Thoracic aorta (tissue), 2 donors: Measurements from ENCODE around the gene PHF2. TPM values are rescaled to one million over a fixed set of nuclear protein-coding genes. Genes with fewer than 3 reads are reported as not detected.

ENCODE experiments used
- ATAC-seq: fragments of 150-250 bp; one replicate; pipeline ENCODE4 v1.8.0; 2017; ENCODE audit warnings: low read depth; ENCODE audit not compliant: insufficient number of reproducible peaks, low FRiP score
- DNase-seq: peaks from one replicate; pipeline ENCODE4 v3.0.0-alpha.2; 2020; ENCODE audit warnings: low spot score
- H3K27ac ChIP-seq, 2 donors: fragments of 200-600 bp; sonication (generic); 1 replicate in 1 of 2; 2 replicates in 1 of 2; pipeline ENCODE4 v1.5.1; 2016; ENCODE audit warnings: mild to moderate bottlenecking in 2 of 2, moderate library complexity in 2 of 2
- H3K27me3 ChIP-seq: fragments of 200-600 bp; sonication (generic); replicated peaks from 2 replicates; pipeline ENCODE4 v1.6.0; 2016; ENCODE audit warnings: mild to moderate bottlenecking; ENCODE audit not compliant: insufficient read depth
- H3K36me3 ChIP-seq: fragments of 200-600 bp; sonication (generic); one replicate; pipeline ENCODE4 v1.5.1; 2016
- H3K4me1 ChIP-seq, 2 donors: fragments of 200-600 bp; sonication (generic); 1 replicate in 1 of 2; 2 replicates in 1 of 2; pipeline versions ENCODE4 v1.5.1 to v1.6.0; 2016; ENCODE audit warnings: low read depth in 2 of 2, mild to moderate bottlenecking in 1 of 2; ENCODE audit not compliant: control insufficient read depth in 1 of 2
- H3K4me3 ChIP-seq: fragments of 200-600 bp; sonication (generic); 2 replicates; pipeline ENCODE4 v1.5.1; 2016; ENCODE audit warnings: mild to moderate bottlenecking
- H3K9me3 ChIP-seq: fragments of 200-600 bp; sonication (generic); 2 replicates; pipeline ENCODE4 v1.5.1; 2016
- total RNA-seq, 2 donors: library from RNA; depleted of rRNA; stranded (reverse); fragments of >200 nt; gene quantifications; one replicate each; pipeline versions ENCODE4 v1.1.0 to v1.2.3, GENCODE V29; 2016
- TF ChIP-seq, protein P1 (sequence below): fragments of 200-600 bp; sonication (generic); IDR thresholded peaks from one replicate; pipeline ENCODE4 v1.5.1; 2019; ENCODE audit warnings: antibody characterized with exemption

Gene PHF2
- total RNA-seq, 2 donors from 2014 or later: 29.9 to 36.6 TPM

DNA sequence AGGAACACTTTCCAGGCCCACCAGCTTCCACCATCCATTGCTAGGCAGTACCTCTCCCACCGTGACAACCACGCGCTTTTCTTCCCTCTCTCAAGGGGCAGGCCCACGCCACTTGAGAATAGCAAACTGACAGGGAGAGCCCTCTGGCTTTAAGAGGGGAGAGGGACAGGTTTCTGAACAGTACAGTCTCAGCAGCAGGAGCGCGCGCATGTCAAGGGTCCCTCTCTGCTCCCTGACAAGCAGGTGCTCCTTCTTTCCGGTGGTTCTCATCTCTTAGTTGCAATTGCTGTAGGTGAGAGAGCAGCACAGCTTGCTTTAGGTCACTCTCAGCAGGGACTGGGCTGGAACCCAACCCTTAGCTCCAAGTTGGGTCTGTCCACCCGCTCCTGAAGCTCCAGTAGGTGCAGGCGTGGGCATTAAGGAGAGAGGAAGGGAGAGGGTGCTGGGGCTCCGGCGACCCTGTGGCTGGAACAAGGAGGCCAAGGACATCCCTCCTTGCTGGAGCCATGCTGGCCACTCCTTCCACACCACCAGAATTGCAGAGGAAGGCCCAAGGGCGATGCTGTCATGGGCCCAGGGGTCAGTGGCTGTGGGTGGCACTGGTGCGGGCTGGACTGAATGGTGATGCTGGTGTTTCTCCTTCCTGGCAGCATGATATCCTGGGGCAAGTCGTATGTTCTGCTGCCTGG is 9.0 kb upstream of the PHF2 start:
- TF ChIP-seq, protein P1, sequence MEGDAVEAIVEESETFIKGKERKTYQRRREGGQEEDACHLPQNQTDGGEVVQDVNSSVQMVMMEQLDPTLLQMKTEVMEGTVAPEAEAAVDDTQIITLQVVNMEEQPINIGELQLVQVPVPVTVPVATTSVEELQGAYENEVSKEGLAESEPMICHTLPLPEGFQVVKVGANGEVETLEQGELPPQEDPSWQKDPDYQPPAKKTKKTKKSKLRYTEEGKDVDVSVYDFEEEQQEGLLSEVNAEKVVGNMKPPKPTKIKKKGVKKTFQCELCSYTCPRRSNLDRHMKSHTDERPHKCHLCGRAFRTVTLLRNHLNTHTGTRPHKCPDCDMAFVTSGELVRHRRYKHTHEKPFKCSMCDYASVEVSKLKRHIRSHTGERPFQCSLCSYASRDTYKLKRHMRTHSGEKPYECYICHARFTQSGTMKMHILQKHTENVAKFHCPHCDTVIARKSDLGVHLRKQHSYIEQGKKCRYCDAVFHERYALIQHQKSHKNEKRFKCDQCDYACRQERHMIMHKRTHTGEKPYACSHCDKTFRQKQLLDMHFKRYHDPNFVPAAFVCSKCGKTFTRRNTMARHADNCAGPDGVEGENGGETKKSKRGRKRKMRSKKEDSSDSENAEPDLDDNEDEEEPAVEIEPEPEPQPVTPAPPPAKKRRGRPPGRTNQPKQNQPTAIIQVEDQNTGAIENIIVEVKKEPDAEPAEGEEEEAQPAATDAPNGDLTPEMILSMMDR: no peak
- H3K4me3 ChIP-seq: peak overlapping the region; percentile 87
- H3K27ac ChIP-seq: peak overlapping the region; percentile 93 to 99
- H3K4me1 ChIP-seq: peaks cover 9 to 14% of the 10 kb centered on the region in 2 donors
- H3K36me3 ChIP-seq: peaks cover 21% of the 10 kb centered on the region
- DNase-seq (no peak), ATAC-seq (no peak)
- no peaks in the 10 kb centered on the region for H3K27me3 ChIP-seq
- no peaks in the 10 kb centered on the region for H3K9me3 ChIP-seq

DNA sequence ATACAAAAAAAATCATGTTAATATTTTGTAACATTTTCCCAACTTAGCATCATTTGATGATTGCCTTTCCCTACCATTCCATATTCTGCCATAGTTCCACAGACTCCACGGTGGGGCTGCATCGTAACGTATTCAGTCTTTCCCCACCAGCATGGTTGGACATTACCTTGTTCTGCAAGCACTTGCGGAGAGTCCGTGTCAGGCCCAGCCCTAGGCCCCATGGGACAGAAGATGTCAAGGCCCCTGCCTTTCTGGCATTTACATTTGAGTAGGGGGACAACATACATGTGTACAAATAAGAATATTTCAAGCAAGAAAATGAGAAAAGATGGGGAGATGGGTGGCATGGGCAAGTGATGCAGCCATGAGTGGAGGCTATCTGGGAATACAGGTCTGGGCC is 8.2 kb upstream of the PHF2 start:
- DNase-seq (no peak), ATAC-seq (no peak)
- H3K36me3 ChIP-seq: peaks cover 15% of the 10 kb centered on the region
- H3K4me1 ChIP-seq: peaks cover 9 to 14% of the 10 kb centered on the region in 2 donors
- TF ChIP-seq, protein P1: no peak
- no peaks in the 10 kb centered on the region for H3K27me3 ChIP-seq
- H3K9me3 ChIP-seq: no peaks in the 10 kb centered on the region
- H3K27ac ChIP-seq: peak overlapping the region in 1 of 2 donors; percentile 93
- no peak overlapping the region for H3K4me3 ChIP-seq

DNA sequence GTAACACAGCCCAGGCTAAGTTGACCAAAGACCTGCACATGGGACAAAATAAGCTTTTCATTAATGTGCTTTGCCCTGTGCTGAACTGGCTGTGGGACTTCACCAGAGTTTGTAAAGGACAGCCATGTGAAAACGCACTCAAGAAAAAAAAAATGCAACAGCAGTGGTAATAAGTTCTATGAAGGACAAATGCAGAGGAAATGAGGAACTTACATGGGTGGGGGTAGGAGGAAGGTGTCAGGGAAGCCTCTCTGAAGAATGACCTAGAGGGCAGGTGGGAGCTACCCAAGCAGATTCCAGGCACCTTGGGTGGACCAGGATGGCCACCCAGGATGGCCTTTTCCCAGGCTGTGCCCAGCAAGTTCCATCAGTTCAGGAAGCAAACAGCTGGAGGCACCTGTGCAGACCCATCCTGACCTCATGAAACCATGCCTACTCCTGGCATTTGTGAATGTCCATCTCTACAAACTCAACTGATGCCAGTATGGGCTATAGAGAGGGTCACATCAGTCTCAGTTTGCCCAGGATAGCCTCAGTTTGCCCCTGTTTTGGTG is 6.7 kb upstream of the PHF2 start:
- no peak for ATAC-seq
- H3K27me3 ChIP-seq: no peaks in the 10 kb centered on the region

DNA sequence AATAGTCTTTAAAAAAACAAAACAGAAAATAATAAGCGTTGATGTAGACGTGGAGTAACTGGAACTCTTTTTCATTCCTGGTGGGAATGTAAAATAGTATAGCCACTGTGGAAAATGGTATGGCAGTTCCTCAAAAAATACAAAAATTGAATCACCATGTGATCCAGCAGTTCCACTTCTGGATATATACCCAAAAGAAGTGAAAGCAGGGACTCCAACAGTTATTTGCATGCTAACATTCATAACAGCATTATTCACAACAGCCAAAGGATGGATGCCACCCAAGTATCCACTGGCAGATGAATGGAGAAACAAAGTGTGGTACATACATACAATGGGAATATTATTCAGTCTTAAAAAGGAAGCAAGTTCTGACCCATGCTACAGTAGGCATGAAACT is 4.2 kb upstream of the PHF2 start:
- TF ChIP-seq, protein P1: no peak
- H3K4me1 ChIP-seq: peaks cover 12 to 22% of the 10 kb centered on the region in 2 donors
- H3K27me3 ChIP-seq: no peaks in the 10 kb centered on the region
- no peak for ATAC-seq
- no peaks in the 10 kb centered on the region for H3K36me3 ChIP-seq
- H3K9me3 ChIP-seq: no peaks in the 10 kb centered on the region
- no peak for DNase-seq
- no peak overlapping the region for H3K4me3 ChIP-seq
- H3K27ac ChIP-seq: no peak overlapping the region

More for the DNA sequence above, 6.7 kb upstream of the PHF2 start:
- Histone ChIP-seq H3K4me1 (peaks cover 9 to 21% of the 10 kb centered on the region in 2 donors), H3K36me3 (peaks cover 2% of the 10 kb centered on the region), H3K9me3 (no peaks in the 10 kb centered on the region), H3K27ac (no peak overlapping the region), H3K4me3 (no peak overlapping the region)
- DNase-seq: no peak
- TF ChIP-seq, protein P1: no peak

DNA sequence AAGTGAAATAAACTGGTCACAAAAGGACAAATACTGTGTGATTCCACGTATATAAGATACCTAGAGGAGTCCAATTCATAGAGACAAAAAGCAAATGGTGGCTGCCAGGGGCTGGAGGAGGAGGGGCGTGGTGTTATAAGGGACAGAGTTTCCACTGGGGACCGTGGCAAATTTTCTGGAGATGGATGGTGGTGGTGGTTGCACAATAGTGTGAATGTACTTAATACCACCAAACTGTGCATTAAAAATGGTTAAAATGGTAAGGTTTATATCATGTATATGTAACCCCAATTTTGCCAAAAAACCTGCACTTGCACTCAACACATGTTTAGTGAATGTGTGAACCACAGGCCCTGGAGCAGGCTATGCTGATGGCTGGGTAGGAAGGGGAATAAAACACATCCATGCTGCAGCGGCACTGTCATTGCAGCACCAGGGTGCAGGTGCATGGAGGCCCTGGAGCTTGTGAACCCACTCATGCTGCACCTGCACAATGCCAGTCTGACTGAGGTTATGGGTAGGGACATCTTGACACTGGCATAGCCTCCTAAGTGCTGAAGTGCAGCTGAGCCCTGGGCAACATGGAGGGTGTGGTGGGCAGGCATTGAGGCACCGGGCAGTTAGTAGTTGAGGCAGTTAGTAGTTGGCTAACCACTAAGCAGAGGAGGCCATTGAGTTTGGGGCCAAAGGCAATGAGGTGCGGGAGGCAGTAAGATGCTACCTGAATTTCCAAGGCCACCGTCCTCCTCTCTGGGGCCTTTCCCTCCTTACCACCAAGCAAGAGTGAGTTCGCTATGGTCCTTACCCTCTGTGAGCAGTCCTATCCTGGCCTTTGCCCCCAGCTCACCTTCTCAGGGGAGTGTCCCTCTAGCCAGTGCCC is 3.5 kb upstream of the PHF2 start:
- Histone ChIP-seq H3K4me1 (peaks cover 6 to 21% of the 10 kb centered on the region in 2 donors), H3K36me3 (no peaks in the 10 kb centered on the region), H3K9me3 (no peaks in the 10 kb centered on the region), H3K27me3 (no peaks in the 10 kb centered on the region), H3K4me3 (no peak overlapping the region), H3K27ac (no peak overlapping the region)
- ATAC-seq (no peak), DNase-seq (no peak)
- TF ChIP-seq, protein P1: no peak
